NCI-H2107 treated with DMSO at 0.1 percent for 48 hours (cell line): ENCODE data around the gene ERC2.

Experiments used
- DNase-seq: peaks from one replicate; lab custom pipeline; 2025; ENCODE audit not compliant: unreplicated experiment; lab: John Stamatoyannopoulos, UW

The ERC2 gene

DNA sequence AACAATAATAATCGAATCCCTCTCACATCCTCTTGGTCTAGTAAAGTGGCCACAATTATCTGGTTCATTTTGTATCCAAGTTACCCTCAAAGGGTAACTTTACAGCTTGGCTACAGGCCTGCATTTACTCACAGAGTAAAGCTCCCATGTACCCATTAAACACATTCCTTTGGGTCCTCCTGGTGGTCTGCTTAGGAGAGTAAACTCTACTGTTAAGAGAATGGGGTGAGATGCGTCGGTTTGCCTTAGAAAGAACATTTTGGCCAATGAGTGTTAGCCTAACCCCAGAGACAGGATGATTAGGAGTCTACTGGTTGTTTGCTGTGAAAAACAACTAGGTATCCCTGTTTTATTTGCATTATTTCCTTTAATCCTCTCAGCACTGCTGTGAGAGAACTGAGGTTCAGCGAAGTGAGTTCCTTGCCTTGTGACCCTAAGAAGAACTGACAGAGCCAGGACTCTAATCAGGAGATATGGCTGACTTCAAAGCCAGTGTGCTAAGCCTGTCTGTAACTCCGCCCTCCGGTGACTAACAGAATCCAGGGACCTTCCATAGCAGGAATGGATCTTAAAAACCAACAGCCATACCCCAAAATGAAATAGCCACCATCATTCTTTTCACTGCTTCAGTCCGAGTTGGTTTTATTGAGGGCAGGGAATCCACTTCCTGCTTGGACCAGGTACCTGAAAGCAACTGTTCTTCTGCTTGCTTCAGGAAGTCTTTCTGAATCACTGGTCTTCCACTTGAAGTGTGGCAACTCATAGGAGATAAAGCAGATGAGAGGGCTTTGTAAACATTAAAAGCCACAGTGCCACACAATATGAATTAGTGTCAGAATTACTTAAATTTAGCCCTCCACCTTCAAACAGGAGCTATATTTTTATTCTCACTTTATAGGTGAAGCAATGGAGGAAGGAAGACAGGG lies 663.8 kb downstream of the ERC2 start:
- no peak for DNase-seq

- DNase-seq, result no peak
Measured at GRCh38 chr3:55802816-55803215, 665.5 kb downstream of the ERC2 start.

DNA sequence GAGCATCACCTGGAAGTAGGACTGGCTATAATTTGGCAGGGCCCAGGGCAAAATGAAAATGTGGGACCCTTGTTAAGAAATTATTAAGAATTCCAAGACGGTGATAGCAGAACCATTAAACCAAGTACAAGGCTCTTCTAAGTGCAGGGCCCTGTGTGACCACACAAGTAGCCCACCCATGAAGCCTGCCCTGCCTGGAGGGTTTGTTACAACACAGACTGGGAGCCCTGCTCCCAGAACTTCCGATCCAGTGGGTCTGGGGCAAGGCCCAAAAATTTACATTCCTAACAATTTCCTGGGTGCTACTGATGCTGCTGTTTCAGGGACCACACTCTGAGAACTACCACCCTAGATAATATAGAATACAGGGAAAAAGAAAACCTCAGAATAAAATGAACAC lies 666.6 kb downstream of the ERC2 start:
- no peak for DNase-seq

DNA sequence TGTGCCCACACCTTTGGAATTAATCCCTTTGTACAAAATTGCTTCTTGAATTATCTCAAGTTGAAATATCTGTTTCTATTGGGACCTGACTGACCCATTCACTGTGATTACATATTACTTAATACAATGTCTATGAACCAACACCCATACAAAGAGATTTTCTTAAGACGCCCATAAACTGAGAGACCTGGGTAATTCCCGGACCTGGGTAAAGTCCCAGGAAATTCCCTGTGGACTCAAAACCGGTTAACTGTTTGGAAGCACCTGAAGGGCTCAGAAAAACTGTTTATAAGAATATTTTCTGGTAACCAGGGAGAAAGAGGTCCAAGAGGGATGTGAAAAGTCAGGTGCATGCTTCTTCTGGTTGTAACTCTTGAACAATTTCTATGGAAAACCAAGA lies 667.2 kb downstream of the ERC2 start:
- no peak for DNase-seq

GRCh38 chr3:55797775-55798174 lies 670.5 kb downstream of the ERC2 start:
- DNase-seq, result no peak

- no peak for DNase-seq
Measured at GRCh38 chr3:55797084-55797483, 671.2 kb downstream of the ERC2 start.

- no peak for DNase-seq
Measured at GRCh38 chr3:55796533-55796932, 671.7 kb downstream of the ERC2 start.

DNA sequence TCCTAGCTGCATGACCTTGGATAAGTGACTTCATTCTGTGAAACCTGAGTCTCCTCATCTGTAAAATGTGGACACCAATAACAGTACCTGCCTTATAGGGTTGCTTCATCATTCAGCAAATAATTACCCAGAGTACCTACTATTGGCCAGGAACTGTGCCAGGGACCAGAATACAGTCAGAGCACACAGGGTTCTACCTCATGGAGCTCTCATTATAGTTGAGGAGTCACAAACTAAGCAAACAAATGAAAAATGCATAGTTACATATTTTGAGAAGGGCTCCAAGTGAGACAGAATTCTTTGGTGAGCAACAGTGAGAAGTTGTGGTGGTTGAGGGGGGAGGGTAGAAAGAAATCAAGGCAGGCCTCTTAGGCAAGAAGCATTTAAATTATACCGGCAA lies 672.5 kb downstream of the ERC2 start:
- no peak for DNase-seq

DNA sequence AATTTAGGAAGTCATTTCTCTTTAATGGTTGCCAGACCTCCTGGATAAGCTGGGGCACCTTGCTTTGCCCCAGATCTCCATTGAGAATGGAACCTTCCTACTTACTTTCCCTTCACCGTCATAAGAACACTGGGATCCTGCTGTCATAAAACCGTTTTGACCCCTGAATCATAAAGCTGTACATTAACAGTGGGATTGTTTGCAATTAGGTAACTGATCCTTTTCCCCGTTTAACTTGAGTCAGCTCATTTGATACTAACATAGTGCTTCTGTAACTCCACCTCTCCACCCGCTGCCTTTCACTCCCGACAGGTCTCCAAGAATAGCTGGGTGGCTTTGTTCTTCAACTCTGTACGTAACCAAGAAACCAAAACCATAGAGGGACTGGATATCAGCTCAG lies 673.0 kb downstream of the ERC2 start:
- DNase-seq, result no peak

DNA sequence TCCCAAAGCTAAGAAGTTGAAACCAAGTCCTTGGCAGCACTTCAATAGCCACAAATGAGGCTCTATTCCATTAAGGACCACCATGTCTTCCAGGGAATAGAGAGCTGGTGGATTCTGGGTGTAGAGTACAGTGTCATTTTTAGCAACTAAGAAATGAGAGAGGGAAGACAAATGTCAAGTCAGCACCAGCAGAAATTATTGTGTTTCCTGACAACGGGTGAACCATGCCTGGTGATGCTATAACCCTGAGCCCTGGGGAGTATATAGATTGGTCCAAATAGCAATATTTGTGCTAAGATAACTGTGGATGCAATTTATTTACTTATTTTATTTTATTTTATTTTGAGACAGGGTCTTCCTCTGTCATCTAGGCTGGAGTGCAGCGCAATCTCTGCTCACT lies 675.5 kb downstream of the ERC2 start:
- no peak for DNase-seq

DNA sequence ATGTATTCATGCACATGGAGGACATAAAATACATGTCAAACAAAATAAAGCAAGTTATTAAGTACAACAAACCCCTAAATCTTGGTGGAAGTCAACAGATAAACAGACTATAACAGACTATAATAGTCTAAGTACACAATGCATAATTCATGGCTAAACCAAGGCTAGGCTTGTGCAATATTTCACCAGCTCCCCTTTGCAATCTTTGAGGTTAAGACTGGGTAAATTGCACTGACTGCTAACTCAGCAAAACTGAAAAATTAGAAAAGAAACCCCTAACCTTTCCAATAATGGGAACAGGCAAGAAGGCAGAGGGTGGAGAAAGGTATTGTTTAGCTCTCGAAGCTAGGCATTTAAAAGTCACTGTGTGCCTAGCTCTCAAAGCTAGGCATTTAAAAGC lies 676.3 kb downstream of the ERC2 start:
- no peak for DNase-seq

- DNase-seq, result no peak
Measured at GRCh38 chr3:55790596-55791350, 677.5 kb downstream of the ERC2 start.

DNA sequence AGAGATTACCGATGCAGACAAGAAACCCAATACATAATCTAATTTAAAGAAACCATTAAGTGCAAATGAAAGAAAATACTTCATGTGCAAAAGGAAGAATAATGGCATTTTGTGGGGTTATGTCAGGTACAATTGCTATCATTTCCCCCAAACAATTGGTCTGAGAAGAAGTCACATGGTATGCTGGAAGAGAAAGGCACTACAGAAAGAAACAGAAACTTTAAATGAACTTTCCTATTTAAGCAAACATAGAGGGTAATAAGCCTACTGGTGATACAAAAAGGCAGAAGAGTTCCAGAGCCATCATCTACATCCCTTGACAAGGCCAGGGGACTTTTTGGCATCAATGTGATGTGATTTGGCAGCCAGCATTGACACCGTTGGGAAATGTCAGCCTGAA lies 678.8 kb downstream of the ERC2 start:
- DNase-seq, result no peak

DNA sequence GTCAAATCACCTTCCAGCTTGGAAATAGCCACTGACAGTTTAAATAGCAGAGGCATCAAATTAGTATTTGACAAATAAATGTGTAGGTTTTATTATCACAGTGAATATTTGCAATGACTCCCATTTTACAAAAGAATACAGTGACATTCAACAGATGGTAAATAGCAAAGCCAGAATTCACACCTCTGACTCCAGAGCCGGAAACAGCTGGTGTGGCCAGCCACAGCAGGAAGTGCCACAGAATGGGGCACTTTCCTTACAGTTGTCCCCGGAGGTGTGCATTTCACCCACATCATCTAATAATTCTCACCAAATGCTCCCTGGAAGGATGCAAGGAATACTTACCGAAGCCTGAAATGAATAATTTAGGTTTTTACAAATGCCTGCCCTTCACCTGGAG lies 685.5 kb downstream of the ERC2 start:
- DNase-seq, result no peak

- no peak for DNase-seq
Measured at GRCh38 chr3:55782351-55782750, 685.9 kb downstream of the ERC2 start.

- no peak for DNase-seq
Measured at GRCh38 chr3:55780913-55781312, 687.4 kb downstream of the ERC2 start.

GRCh38 chr3:55779543-55779942 lies 688.7 kb downstream of the ERC2 start:
- DNase-seq, result no peak

DNA sequence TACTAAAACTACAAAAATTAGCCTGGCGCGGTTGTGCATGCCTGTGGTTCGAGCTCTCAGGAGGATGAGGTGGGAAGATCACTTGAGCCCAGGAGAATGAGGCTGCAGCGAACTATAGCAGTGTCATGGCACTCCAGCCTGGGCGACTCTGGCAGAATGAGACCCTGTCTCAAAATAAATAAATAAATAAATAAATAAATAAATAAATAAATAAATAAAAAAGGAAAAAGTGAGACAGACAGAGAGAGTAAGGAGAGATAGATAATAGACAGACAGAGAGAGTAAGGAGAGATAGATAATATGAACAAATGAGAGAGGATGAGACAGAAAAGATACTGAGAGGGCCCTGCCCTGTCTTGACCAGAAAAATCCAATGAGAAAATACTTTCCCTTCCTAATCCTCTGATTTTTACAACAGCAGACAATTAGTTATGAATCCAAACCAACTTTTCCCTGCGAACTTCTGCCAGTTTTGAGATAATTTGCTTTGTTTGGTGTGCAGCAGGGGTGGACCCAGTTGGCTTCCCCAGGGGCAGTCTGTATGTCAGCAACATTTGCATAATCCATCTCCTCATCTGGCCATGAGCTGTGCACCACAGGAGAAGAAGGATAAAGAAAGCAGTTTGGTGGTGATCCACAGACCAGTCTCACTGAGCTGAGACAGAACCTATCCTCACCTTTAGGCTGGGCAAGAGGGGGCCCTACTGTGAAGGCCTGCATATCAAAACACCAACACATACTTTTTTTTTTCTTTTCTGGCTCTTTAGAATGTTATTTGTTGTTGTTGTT lies 692.7 kb downstream of the ERC2 start:
- no peak for DNase-seq

DNA sequence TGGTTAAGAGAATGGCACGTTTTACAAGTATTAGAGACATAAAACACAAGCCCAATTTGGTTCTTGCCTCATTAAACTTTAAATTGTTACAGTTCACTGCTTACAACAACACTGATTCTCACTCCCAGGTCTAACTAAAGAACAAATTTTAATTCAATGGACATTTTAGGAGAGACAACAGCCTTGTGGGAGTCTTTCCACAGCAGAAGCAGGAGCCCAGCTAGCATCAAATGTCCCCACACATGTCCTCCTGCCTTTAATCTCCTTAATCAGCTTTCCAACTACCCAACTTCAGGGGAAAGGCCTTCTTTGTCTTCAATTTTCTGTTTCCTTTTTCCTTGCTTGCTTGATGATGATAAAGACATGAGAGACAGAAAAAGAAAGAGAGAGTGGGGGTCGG lies 693.4 kb downstream of the ERC2 start:
- no peak for DNase-seq

DNA sequence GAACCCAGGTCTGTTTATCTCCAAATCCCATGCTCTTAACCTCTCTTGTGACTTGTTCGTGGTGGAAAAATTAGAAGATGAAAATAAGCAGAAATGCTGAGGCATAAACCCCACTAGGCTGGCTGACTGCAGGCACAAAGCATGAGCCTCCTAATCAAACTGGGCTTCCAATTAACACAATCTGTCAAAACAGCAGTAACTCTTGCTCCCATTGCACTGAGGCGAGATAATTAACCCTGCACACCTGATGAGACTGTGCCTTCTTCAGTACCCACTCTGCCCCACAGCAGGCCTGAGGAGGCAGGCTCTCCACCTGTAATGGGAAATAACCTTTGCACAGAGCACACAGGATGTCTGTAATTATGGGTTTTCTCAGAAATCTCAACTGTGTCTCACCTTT lies 696.8 kb downstream of the ERC2 start:
- no peak for DNase-seq

- DNase-seq, result no peak
Measured at GRCh38 chr3:55770077-55770476, 698.2 kb downstream of the ERC2 start.

DNA sequence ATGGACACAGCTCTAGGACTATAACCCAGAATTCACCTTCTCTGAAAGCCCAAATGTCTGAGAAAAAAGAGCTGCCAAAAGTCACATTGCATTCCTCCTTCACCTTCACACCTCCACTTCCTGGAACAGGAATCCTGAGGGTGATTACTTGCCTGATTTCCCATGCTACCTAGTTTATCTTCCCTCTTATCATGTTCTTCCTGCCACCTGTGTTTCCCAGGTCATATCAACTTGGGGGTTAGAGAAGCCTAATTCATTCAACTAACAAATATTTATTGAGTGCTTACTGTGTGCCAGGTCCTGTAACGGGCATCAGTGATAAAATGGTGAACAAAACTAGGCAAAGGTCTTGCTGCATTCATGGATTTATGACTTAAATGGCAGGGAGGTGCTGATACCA lies 701.5 kb downstream of the ERC2 start:
- DNase-seq, result no peak
